Liver (tissue), 9 donors: ENCODE data around the gene KIF21A. TPM values are rescaled to one million over a fixed set of nuclear protein-coding genes. Genes with fewer than 3 reads are reported as not detected.

Experiments used
- DNase-seq: peaks from one replicate; pipeline ENCODE4 v3.0.0-alpha.2; 2017; ENCODE audit warnings: low spot score
- H3K27ac ChIP-seq, 2 donors: one replicate each; pipeline ENCODE4 v1.7.0; 2013; ENCODE audit warnings: inconsistent platforms in 2 of 2, low read length in 2 of 2, control low read depth in 1 of 2, low read depth in 1 of 2, mild to moderate bottlenecking in 1 of 2
- H3K27me3 ChIP-seq, 4 donors: one replicate each; pipeline versions ENCODE4 v1.6.1 to v1.7.0; 2013; ENCODE audit warnings: low read length in 3 of 4, inconsistent platforms in 1 of 4, mild to moderate bottlenecking in 1 of 4, moderate library complexity in 1 of 4; ENCODE audit not compliant: control insufficient read depth in 4 of 4, insufficient read depth in 4 of 4
- H3K36me3 ChIP-seq, 4 donors: one replicate each; pipeline versions ENCODE4 v1.6.1 to v1.7.0; 2013; ENCODE audit warnings: low read length in 3 of 4, mild to moderate bottlenecking in 3 of 4, low read depth in 1 of 4, moderate library complexity in 1 of 4; ENCODE audit not compliant: control insufficient read depth in 4 of 4, insufficient read depth in 3 of 4
- H3K4me1 ChIP-seq, 4 donors: one replicate each; pipeline versions ENCODE4 v1.6.1 to v1.7.0; 2013; ENCODE audit warnings: low read length in 3 of 4, mild to moderate bottlenecking in 3 of 4, moderate library complexity in 1 of 4; ENCODE audit not compliant: control insufficient read depth in 4 of 4, insufficient read depth in 4 of 4
- H3K4me3 ChIP-seq, 3 donors: one replicate each; pipeline versions ENCODE4 v1.6.1 to v1.7.0; 2013; ENCODE audit warnings: low read length in 3 of 3, control low read depth in 1 of 3, low read depth in 1 of 3, mild to moderate bottlenecking in 1 of 3
- H3K9ac ChIP-seq, 2 donors: one replicate each; pipeline ENCODE4 v1.7.0; 2013; ENCODE audit warnings: low read length in 2 of 2, mild to moderate bottlenecking in 2 of 2, moderate library complexity in 2 of 2, control low read depth in 1 of 2, low read depth in 1 of 2
- H3K9me3 ChIP-seq, 4 donors: one replicate each; pipeline versions ENCODE4 v1.6.1 to v1.7.0; 2013; ENCODE audit warnings: low read length in 3 of 4; ENCODE audit not compliant: control insufficient read depth in 4 of 4
- CTCF ChIP-seq: fragments of 150-350 bp; IDR thresholded peaks from 2 replicates; pipeline ENCODE4 v1.5.1; 2017; ENCODE audit warnings: improper control_type of control experiment, low read depth, low read length; ENCODE audit not compliant: missing input control
- EGR1 ChIP-seq, 2 donors: IDR thresholded peaks; 2 replicates each; pipeline ENCODE4 v1.6.1; 2016 to 2018; ENCODE audit warnings: antibody characterized with exemption in 2 of 2, low read depth in 2 of 2
- FOXA1 ChIP-seq: IDR thresholded peaks from 2 replicates; pipeline ENCODE4 v1.6.1; 2016; ENCODE audit warnings: antibody characterized with exemption
- FOXA2 ChIP-seq: IDR thresholded peaks from 2 replicates; pipeline ENCODE4 v1.6.1; 2016; ENCODE audit warnings: antibody characterized with exemption
- HNF4G ChIP-seq: IDR thresholded peaks from 2 replicates; pipeline ENCODE4 v1.6.1; 2016; ENCODE audit warnings: antibody characterized with exemption
- JUND ChIP-seq, 2 donors: IDR thresholded peaks; 2 replicates each; pipeline ENCODE4 v1.6.1; 2016; ENCODE audit warnings: antibody characterized with exemption in 2 of 2
- MAX ChIP-seq: IDR thresholded peaks from 2 replicates; pipeline ENCODE4 v1.6.1; 2016; ENCODE audit warnings: antibody characterized with exemption
- NR2F2 ChIP-seq: IDR thresholded peaks from 2 replicates; pipeline ENCODE4 v1.6.1; 2016; ENCODE audit warnings: antibody characterized with exemption
- REST ChIP-seq: IDR thresholded peaks from 2 replicates; pipeline ENCODE4 v1.6.1; 2016; ENCODE audit warnings: antibody characterized with exemption, mild to moderate bottlenecking
- RXRA ChIP-seq, 2 donors: IDR thresholded peaks; 2 replicates each; pipeline ENCODE4 v1.6.1; 2017 to 2018; ENCODE audit warnings: antibody characterized with exemption in 2 of 2, mild to moderate bottlenecking in 1 of 2
- SP1 ChIP-seq: IDR thresholded peaks from 2 replicates; pipeline ENCODE4 v1.6.1; 2018; ENCODE audit warnings: antibody characterized with exemption, mild to moderate bottlenecking
- TAF1 ChIP-seq: conservative IDR thresholded peaks from 2 replicates; pipeline ENCODE4 v1.6.1; 2016; ENCODE audit warnings: antibody characterized with exemption, mild to moderate bottlenecking
- YY1 ChIP-seq: IDR thresholded peaks from 2 replicates; pipeline ENCODE4 v1.6.1; 2016; ENCODE audit warnings: antibody characterized with exemption, mild to moderate bottlenecking
- ZBTB33 ChIP-seq: IDR thresholded peaks from 2 replicates; pipeline ENCODE4 v1.6.1; 2016; ENCODE audit warnings: antibody characterized with exemption
- WGBS: extraction: QIAGEN DNeasy Blood & Tissue Kit; methylation state at CpG from one replicate; pipeline ENCODE4 v1.1.7; 2013; 5-methylcytosine and 5-hydroxymethylcytosine counted together
- polyA plus RNA-seq, 2 donors: library from polyadenylated mRNA; stranded (reverse) in 1 of 2; unstranded in 1 of 2; fragments of 200-250 nt in 1 of 2; fragments of >200 nt in 1 of 2; fragmentation: Nextera tagmentation in 1 of 2; extraction: Ambion mirVana in 1 of 2; gene quantifications; one replicate each; pipeline versions ENCODE4 v1.2.1 to v1.2.3, GENCODE V29; 2013 to 2015
- total RNA-seq, 2 donors: library from RNA; depleted of rRNA; stranded (reverse); fragments of >200 nt; gene quantifications; one replicate each; pipeline ENCODE4 v1.2.3, GENCODE V29; 2014
- donor health status: healthy.
- donor health status: healthy.
- donor health status: healthy.
- donor health status: healthy.
- donor health status: healthy.

The KIF21A gene
- total and polyA plus RNA-seq, 4 donors, result 9.1 to 47.4 (median 21.0) TPM

GRCh38 chr12:39390752-39391151 lies 52.2 kb downstream of the KIF21A start:
- Histone ChIP-seq H3K9me3 (no peaks in the 10 kb centered on the region), H3K4me3 (no peak overlapping the region)

GRCh38 chr12:39389399-39390150 lies 53.3 kb downstream of the KIF21A start:
- Histone ChIP-seq H3K4me3 (no peak overlapping the region), H3K4me1 (peaks cover 0 to 3% (median 0%) of the 10 kb centered on the region in 4 donors), H3K27ac (no peak overlapping the region), H3K9me3 (no peaks in the 10 kb centered on the region), H3K36me3 (no peaks in the 10 kb centered on the region), H3K27me3 (no peaks in the 10 kb centered on the region), H3K9ac (no peak overlapping the region)
- 97% methylated on average over 2 of the region's 2 CpGs for WGBS
- DNase-seq, result no peak
- TF ChIP-seq CTCF (no peak), HNF4G (no peak), RXRA (IDR thresholded peaks at IDR 0.05) (no peak), SP1 (no peak), ZBTB33 (no peak), NR2F2 (no peak), EGR1 (IDR thresholded peaks at IDR 0.05; ENCODE audit: low read depth in 2 of 2) (no peak), FOXA2 (no peak), JUND (IDR thresholded peaks at IDR 0.05) (no peak), FOXA1 (no peak), TAF1 (no peak), YY1 (no peak), REST (no peak), MAX (no peak)

More at GRCh38 chr12:39390752-39391151, 52.2 kb downstream of the KIF21A start:
- no peak for DNase-seq
- Histone ChIP-seq H3K27ac (no peak overlapping the region), H3K27me3 (no peaks in the 10 kb centered on the region), H3K9ac (no peak overlapping the region), H3K4me1 (peaks cover 0 to 3% (median 0%) of the 10 kb centered on the region in 4 donors), H3K36me3 (no peaks in the 10 kb centered on the region)
- TF ChIP-seq YY1 (no peak), RXRA (IDR thresholded peaks at IDR 0.05) (no peak), SP1 (no peak), JUND (IDR thresholded peaks at IDR 0.05) (no peak)
